H9 (cell line): ENCODE data around the gene MERTK. TPM values are rescaled to one million over a fixed set of nuclear protein-coding genes. Genes with fewer than 3 reads are reported as not detected.

Experiments
- DNase-seq: peaks from one replicate; pipeline ENCODE4 v3.0.0-alpha.2; 2017
- H2AFZ ChIP-seq: one replicate; pipeline ENCODE4 v1.6.1; 2013; ENCODE audit warnings: mild to moderate bottlenecking, low read length, control low read depth, moderate library complexity
- H2AK5ac ChIP-seq: 2 replicates; pipeline ENCODE4 v1.6.1; 2013; ENCODE audit warnings: low read length, control low read depth, mixed read lengths; ENCODE audit not compliant: insufficient read length
- H2BK120ac ChIP-seq: one replicate; pipeline ENCODE4 v1.6.1; 2013; ENCODE audit warnings: low read depth, mild to moderate bottlenecking, low read length, control low read depth, inconsistent platforms; ENCODE audit not compliant: poor library complexity, severe bottlenecking
- H2BK12ac ChIP-seq: 2 replicates; pipeline ENCODE4 v1.6.1; 2013; ENCODE audit warnings: low read length, control low read depth, mixed read lengths, low read depth; ENCODE audit not compliant: insufficient read length
- H2BK15ac ChIP-seq: 2 replicates; pipeline ENCODE4 v1.6.1; 2013; ENCODE audit warnings: low read depth, low read length, control low read depth
- H2BK20ac ChIP-seq: one replicate; pipeline ENCODE4 v1.6.1; 2013; ENCODE audit warnings: low read depth, mild to moderate bottlenecking, low read length, control low read depth, inconsistent platforms; ENCODE audit not compliant: poor library complexity, severe bottlenecking
- H2BK5ac ChIP-seq: 2 replicates; pipeline ENCODE4 v1.6.1; 2013; ENCODE audit warnings: low read length, control low read depth, mixed read lengths; ENCODE audit not compliant: insufficient read length
- H3K14ac ChIP-seq: 2 replicates; pipeline ENCODE4 v1.6.1; 2013; ENCODE audit warnings: low read length, control low read depth; ENCODE audit not compliant: insufficient read depth
- H3K18ac ChIP-seq: 2 replicates; pipeline ENCODE4 v1.6.1; 2013; ENCODE audit warnings: low read depth, mild to moderate bottlenecking, mixed read lengths, low read length, control low read depth; ENCODE audit not compliant: insufficient read length
- H3K23ac ChIP-seq: 2 replicates; pipeline ENCODE4 v1.6.1; 2013; ENCODE audit warnings: low read length, control low read depth, mixed read lengths, low read depth; ENCODE audit not compliant: insufficient read length
- H3K23me2 ChIP-seq: 2 replicates; pipeline ENCODE4 v1.6.1; 2013; ENCODE audit warnings: low read depth, mild to moderate bottlenecking, mixed read lengths, low read length, control low read depth; ENCODE audit not compliant: insufficient read length, poor library complexity, severe bottlenecking
- H3K27ac ChIP-seq: 2 replicates; pipeline ENCODE4 v1.5.1; 2013; ENCODE audit warnings: low read length, control low read depth, mixed read lengths, low read depth; ENCODE audit not compliant: insufficient read length
- H3K27me3 ChIP-seq: 2 replicates; pipeline ENCODE4 v1.6.1; 2013; ENCODE audit warnings: low read length, control low read depth, inconsistent platforms; ENCODE audit not compliant: insufficient read depth
- H3K4ac ChIP-seq: 2 replicates; pipeline ENCODE4 v1.6.1; 2013; ENCODE audit warnings: low read depth, mild to moderate bottlenecking, control low read depth, inconsistent platforms, low read length, moderate library complexity
- H3K4me1 ChIP-seq: 2 replicates; pipeline ENCODE4 v1.6.1; 2013; ENCODE audit warnings: low read length, control low read depth, inconsistent platforms; ENCODE audit not compliant: insufficient read depth
- H3K4me2 ChIP-seq: 2 replicates; pipeline ENCODE4 v1.6.1; 2013; ENCODE audit warnings: low read length, control low read depth, mixed read lengths; ENCODE audit not compliant: insufficient read length, insufficient read depth
- H3K56ac ChIP-seq: 2 replicates; pipeline ENCODE4 v1.6.1; 2013; ENCODE audit warnings: low read depth, mild to moderate bottlenecking, mixed read lengths, low read length, control low read depth; ENCODE audit not compliant: insufficient read length
- H3K79me1 ChIP-seq: 2 replicates; pipeline ENCODE4 v1.6.1; 2013; ENCODE audit warnings: low read depth, mild to moderate bottlenecking, moderate library complexity, low read length, control low read depth, inconsistent platforms; ENCODE audit not compliant: insufficient read depth, poor library complexity, severe bottlenecking
- H3K79me2 ChIP-seq: 2 replicates; pipeline ENCODE4 v1.6.1; 2013; ENCODE audit warnings: low read length, control low read depth, inconsistent platforms; ENCODE audit not compliant: insufficient read depth
- H3K9ac ChIP-seq: 2 replicates; pipeline ENCODE4 v1.6.1; 2013; ENCODE audit warnings: low read length, control low read depth, mixed read lengths; ENCODE audit not compliant: insufficient read length; ENCODE audit errors: extremely low read depth
- H3K9me3 ChIP-seq: one replicate; pipeline ENCODE4 v1.6.1; 2013; ENCODE audit warnings: low read depth, low read length, inconsistent platforms; ENCODE audit not compliant: control insufficient read depth
- H3T11ph ChIP-seq: one replicate; pipeline ENCODE4 v1.6.1; 2013; ENCODE audit warnings: mild to moderate bottlenecking, low read length, control low read depth, inconsistent platforms
- H4K20me1 ChIP-seq: one replicate; pipeline ENCODE4 v1.6.1; 2013; ENCODE audit not compliant: control insufficient read depth, insufficient read length, insufficient read depth
- H4K5ac ChIP-seq: 2 replicates; pipeline ENCODE4 v1.6.1; 2013; ENCODE audit warnings: low read depth, mild to moderate bottlenecking, mixed read lengths, low read length, control low read depth; ENCODE audit not compliant: insufficient read length
- H4K8ac ChIP-seq: replicated peaks from 2 replicates; pipeline ENCODE4 v1.6.1; 2013; ENCODE audit warnings: low read length, control low read depth, mixed read lengths, low read depth; ENCODE audit not compliant: insufficient read length
- H4K91ac ChIP-seq: 2 replicates; pipeline ENCODE4 v1.6.1; 2013; ENCODE audit warnings: low read depth, mild to moderate bottlenecking, moderate library complexity, mixed read lengths, low read length, control low read depth; ENCODE audit not compliant: insufficient read length
- H3K27ac Mint-ChIP-seq, 3 experiments: 2 replicates in 2 of 3; 3 replicates in 1 of 3; pipeline ENCODE4 v1.8.0; 2020 to 2021; ENCODE audit warnings: mixed read lengths in 3 of 3, mild to moderate bottlenecking in 1 of 3, moderate library complexity in 1 of 3
- H3K27me3 Mint-ChIP-seq: 2 replicates; pipeline ENCODE4 v1.8.0; 2021; ENCODE audit warnings: low read depth, mild to moderate bottlenecking, moderate library complexity, mixed read lengths
- H3K36me3 Mint-ChIP-seq, 3 experiments: 2 replicates in 2 of 3; 3 replicates in 1 of 3; pipeline ENCODE4 v1.8.0; 2020 to 2021; ENCODE audit warnings: low read depth in 3 of 3, mixed read lengths in 3 of 3; ENCODE audit not compliant: insufficient read depth in 1 of 3
- H3K4me1 Mint-ChIP-seq, 2 experiments: 2 replicates each; pipeline ENCODE4 v1.8.0; 2020; ENCODE audit warnings: mixed read lengths in 2 of 2
- H3K4me3 Mint-ChIP-seq, 2 experiments: 2 replicates in 1 of 2; 3 replicates in 1 of 2; pipeline ENCODE4 v1.8.0; 2020 to 2021; ENCODE audit warnings: mild to moderate bottlenecking in 2 of 2, mixed read lengths in 2 of 2, moderate library complexity in 1 of 2
- H3K9me3 Mint-ChIP-seq, 2 experiments: 2 replicates in 1 of 2; 3 replicates in 1 of 2; pipeline ENCODE4 v1.8.0; 2020; ENCODE audit warnings: mild to moderate bottlenecking in 2 of 2, mixed read lengths in 2 of 2, moderate library complexity in 1 of 2
- WGBS: extraction: QIAGEN DNeasy Blood & Tissue Kit; methylation state at CpG from one replicate; pipeline ENCODE4 v1.1.7; 2013; ENCODE audit warnings: missing lambda C conversion rate, low lambda C conversion rate, mixed read lengths; ENCODE audit not compliant: insufficient read length; ENCODE audit errors: extremely low coverage; 5-methylcytosine and 5-hydroxymethylcytosine counted together
- total RNA-seq: library from RNA; stranded (reverse); gene quantifications from 2 replicates; pipeline ENCODE4 v1.2.1, GENCODE V29; 2021
- TF ChIP-seq, protein P1 (sequence below): fragments of 200-600 bp; sonication (generic); conservative IDR thresholded peaks from 3 replicates; pipeline ENCODE4 v1.8.0; 2021; ENCODE audit warnings: antibody characterized with exemption, mild to moderate bottlenecking

Gene MERTK
- total RNA-seq, 1 experiment from 2014 or later, result 4.8 TPM

DNA sequence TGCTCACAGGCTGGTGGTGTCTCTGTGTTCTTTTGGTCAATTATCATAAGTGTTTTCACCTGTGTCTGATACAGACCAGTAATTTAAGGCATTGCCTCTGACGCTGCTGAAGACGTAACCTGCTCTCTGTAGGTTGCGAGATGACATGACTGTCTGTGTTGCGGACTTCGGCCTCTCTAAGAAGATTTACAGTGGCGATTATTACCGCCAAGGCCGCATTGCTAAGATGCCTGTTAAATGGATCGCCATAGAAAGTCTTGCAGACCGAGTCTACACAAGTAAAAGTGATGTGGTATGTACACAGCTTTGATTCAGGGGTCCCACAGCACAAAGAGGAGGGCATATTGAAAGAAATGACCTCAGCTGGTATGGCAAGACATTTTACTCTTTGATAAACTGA lies 122.9 kb downstream of the MERTK start:
- Histone ChIP-seq H2AK5ac (no peak overlapping the region), H3K9me3 (no peaks in the 10 kb centered on the region), H3K9ac (no peak overlapping the region), H3K27ac (no peak overlapping the region), H3T11ph (no peak overlapping the region), H3K4me1 (peaks cover 5% of the 10 kb centered on the region; the same call in 1 of the 2 replicates), H3K79me1 (no peaks in the 10 kb centered on the region), H2BK120ac (no peak overlapping the region), H3K27me3 (no peaks in the 10 kb centered on the region), H2BK15ac (no peak overlapping the region), H2BK5ac (no peak overlapping the region), H2BK12ac (no peak overlapping the region), H4K8ac (no peak overlapping the region), H3K79me2 (no peaks in the 10 kb centered on the region), H3K4me2 (no peak overlapping the region), H4K91ac (no peak overlapping the region), H3K4ac (no peak overlapping the region), H4K20me1 (no peaks in the 10 kb centered on the region), H3K23me2 (no peaks in the 10 kb centered on the region), H3K56ac (no peak overlapping the region), H3K14ac (no peak overlapping the region), H2BK20ac (no peak overlapping the region), H2AFZ (no peak overlapping the region), H4K5ac (no peak overlapping the region), H3K18ac (no peak overlapping the region), H3K23ac (no peak overlapping the region)
- H3K4me3 Mint-ChIP-seq, result no peak overlapping the region
- H3K27me3 Mint-ChIP-seq, result no peaks in the 10 kb centered on the region
- no peaks in the 10 kb centered on the region for H3K9me3 Mint-ChIP-seq
- no peak for DNase-seq
- whole genome bisulfite sequencing, result no CpG with 5 or more reads among the region's 10 CpGs
- TF ChIP-seq, protein P1, sequence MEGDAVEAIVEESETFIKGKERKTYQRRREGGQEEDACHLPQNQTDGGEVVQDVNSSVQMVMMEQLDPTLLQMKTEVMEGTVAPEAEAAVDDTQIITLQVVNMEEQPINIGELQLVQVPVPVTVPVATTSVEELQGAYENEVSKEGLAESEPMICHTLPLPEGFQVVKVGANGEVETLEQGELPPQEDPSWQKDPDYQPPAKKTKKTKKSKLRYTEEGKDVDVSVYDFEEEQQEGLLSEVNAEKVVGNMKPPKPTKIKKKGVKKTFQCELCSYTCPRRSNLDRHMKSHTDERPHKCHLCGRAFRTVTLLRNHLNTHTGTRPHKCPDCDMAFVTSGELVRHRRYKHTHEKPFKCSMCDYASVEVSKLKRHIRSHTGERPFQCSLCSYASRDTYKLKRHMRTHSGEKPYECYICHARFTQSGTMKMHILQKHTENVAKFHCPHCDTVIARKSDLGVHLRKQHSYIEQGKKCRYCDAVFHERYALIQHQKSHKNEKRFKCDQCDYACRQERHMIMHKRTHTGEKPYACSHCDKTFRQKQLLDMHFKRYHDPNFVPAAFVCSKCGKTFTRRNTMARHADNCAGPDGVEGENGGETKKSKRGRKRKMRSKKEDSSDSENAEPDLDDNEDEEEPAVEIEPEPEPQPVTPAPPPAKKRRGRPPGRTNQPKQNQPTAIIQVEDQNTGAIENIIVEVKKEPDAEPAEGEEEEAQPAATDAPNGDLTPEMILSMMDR, result no peak
- H3K36me3 Mint-ChIP-seq, result peaks cover 3 to 11% (median 5%) of the 10 kb centered on the region in 3 experiments; a peak in 5 of 7 replicates
- H3K27ac Mint-ChIP-seq, result no peak overlapping the region
- H3K4me1 Mint-ChIP-seq, result peaks cover 5 to 9% of the 10 kb centered on the region in 2 experiments
